Measurements from ENCODE around the gene STX5.
"Not testable (repeated sequence)": the region's sequence is repeated elsewhere in the genome, so short reads cannot be mapped to it uniquely, and the experiment has no call there.

STX5 gene

GRCh38 chr11:62854013-62854824 lies 22.4 kb upstream of the STX5 start:
- peak; percentile 24 for DNase-seq

GRCh38 chr11:62853279-62853965 lies 21.6 kb upstream of the STX5 start:
- DNase-seq = peak; percentile 41

GRCh38 chr11:62852523-62853188 lies 20.8 kb upstream of the STX5 start:
- DNase-seq = peak; percentile 24

- DNase-seq = no peak
These were observed 20.1 kb upstream of the STX5 start for GRCh38 chr11:62851807-62852522.

- peak; percentile 64 for DNase-seq
These were observed 19.3 kb upstream of the STX5 start for GRCh38 chr11:62850911-62851806.

- no peak for DNase-seq
These were observed 16.0 kb upstream of the STX5 start for GRCh38 chr11:62847767-62848314.

- no peak for DNase-seq
These were observed 14.3 kb upstream of the STX5 start for GRCh38 chr11:62846177-62846576.

- DNase-seq = no peak
These were observed 12.3 kb upstream of the STX5 start for GRCh38 chr11:62844154-62844553.

GRCh38 chr11:62843466-62843865 lies 11.6 kb upstream of the STX5 start:
- DNase-seq = no peak

- DNase-seq = not testable (repeated sequence)
These were observed 11.0 kb upstream of the STX5 start for GRCh38 chr11:62842891-62843290.

- peak; percentile 49 for DNase-seq
These were observed 10.4 kb upstream of the STX5 start for GRCh38 chr11:62842171-62842741.

- peak; percentile 97 for DNase-seq
These were observed 9.7 kb upstream of the STX5 start for GRCh38 chr11:62841361-62842170.

- not testable (repeated sequence) for DNase-seq
These were observed 9.0 kb upstream of the STX5 start for GRCh38 chr11:62840721-62841360.

GRCh38 chr11:62839050-62839945 lies 7.4 kb upstream of the STX5 start, which contains the start of gene WDR74:
Gene WDR74 (minus strand): TSS chr11:62839590. CDS start chr11:62839570, 20 bp downstream.
- peak; percentile 97 for DNase-seq

GRCh38 chr11:62835336-62835735 lies 3.5 kb upstream of the STX5 start:
- no peak for DNase-seq

GRCh38 chr11:62832336-62833234 lies 734 bp upstream of the STX5 start, which contains the start of gene TEX54:
Gene TEX54 (minus strand): TSS chr11:62832841.
- no peak for DNase-seq

GRCh38 chr11:62830904-62831519 lies 839 bp downstream of the STX5 start:
- DNase-seq = no peak

Measured in activated CD4-positive, alpha-beta T cell treated with anti-CD3 and anti-CD28 coated beads, Interleukin-2, amount 50 U/mL, for 16 hours (primary cell).